WERI-Rb-1 (cell line): Measurements from ENCODE around the gene ABI2.
A peak's percentile ranks its signal among the peaks of the same experiment; 100 is the strongest.

ENCODE experiments used
- DNase-seq: peaks from one replicate; pipeline ENCODE4 v3.0.0-alpha.2; 2020
- H3K27ac ChIP-seq: fragments of 250-450 bp; sonication (Bioruptor Pico); 2 replicates; pipeline ENCODE4 v1.5.1; 2020; ENCODE audit warnings: mild to moderate bottlenecking, moderate library complexity
- H3K27me3 ChIP-seq: fragments of 250-450 bp; sonication (Bioruptor Pico); 2 replicates; pipeline ENCODE4 v1.5.1; 2021; ENCODE audit warnings: mild to moderate bottlenecking, low read depth, moderate library complexity; ENCODE audit not compliant: insufficient read depth, severe bottlenecking
- H3K36me3 ChIP-seq: fragments of 250-450 bp; sonication (Bioruptor Pico); 2 replicates; pipeline ENCODE4 v1.5.1; 2020; ENCODE audit warnings: mild to moderate bottlenecking, moderate library complexity
- H3K4me3 ChIP-seq: 2 replicates; pipeline ENCODE4 v1.5.1; 2011; ENCODE audit warnings: low read depth, mild to moderate bottlenecking, control low read depth, low read length
- H3K9me3 ChIP-seq: fragments of 250-450 bp; sonication (Bioruptor Pico); 2 replicates; pipeline ENCODE4 v1.5.1; 2021; ENCODE audit warnings: mild to moderate bottlenecking, moderate library complexity; ENCODE audit not compliant: severe bottlenecking
- TF ChIP-seq, protein P1 (sequence below): IDR thresholded peaks from 2 replicates; pipeline ENCODE4 v1.5.1; 2011; ENCODE audit warnings: low read depth, mild to moderate bottlenecking, control low read depth, inconsistent platforms, low read length

ABI2 gene

DNA sequence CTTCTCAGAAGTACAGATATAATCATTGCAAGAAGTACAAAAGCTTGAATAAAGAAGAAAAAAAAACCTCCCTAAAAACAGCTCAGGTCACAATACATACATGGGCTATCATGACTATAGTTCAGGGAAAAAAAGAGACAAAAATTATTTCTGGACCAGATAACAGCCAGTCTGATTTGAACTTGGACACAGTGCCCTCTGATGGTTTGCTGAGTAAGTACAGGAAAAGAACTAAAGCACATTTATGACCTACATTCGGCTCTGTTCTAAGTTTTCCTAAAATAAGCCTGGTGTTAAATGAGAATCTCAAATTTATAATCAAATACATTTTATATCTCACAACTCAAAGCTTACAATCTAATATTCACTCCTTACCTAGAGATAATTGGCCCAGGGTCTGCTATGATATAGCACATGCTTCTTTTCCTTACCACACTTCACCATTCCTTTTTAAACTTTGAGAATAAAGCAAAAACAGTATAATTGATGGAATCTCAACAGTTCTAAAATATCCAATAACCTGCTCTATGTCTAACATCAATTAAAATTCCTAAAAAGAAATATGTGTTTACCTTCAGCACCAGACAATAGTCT, 125.8 kb downstream of the ABI2 start:
- TF ChIP-seq, protein P1, sequence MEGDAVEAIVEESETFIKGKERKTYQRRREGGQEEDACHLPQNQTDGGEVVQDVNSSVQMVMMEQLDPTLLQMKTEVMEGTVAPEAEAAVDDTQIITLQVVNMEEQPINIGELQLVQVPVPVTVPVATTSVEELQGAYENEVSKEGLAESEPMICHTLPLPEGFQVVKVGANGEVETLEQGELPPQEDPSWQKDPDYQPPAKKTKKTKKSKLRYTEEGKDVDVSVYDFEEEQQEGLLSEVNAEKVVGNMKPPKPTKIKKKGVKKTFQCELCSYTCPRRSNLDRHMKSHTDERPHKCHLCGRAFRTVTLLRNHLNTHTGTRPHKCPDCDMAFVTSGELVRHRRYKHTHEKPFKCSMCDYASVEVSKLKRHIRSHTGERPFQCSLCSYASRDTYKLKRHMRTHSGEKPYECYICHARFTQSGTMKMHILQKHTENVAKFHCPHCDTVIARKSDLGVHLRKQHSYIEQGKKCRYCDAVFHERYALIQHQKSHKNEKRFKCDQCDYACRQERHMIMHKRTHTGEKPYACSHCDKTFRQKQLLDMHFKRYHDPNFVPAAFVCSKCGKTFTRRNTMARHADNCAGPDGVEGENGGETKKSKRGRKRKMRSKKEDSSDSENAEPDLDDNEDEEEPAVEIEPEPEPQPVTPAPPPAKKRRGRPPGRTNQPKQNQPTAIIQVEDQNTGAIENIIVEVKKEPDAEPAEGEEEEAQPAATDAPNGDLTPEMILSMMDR: peak; percentile 61
- no peak overlapping the region for H3K27ac ChIP-seq
- H3K36me3 ChIP-seq: peaks cover 11% of the 10 kb centered on the region
- DNase-seq: no peak
- no peak overlapping the region for H3K4me3 ChIP-seq
- H3K9me3 ChIP-seq: no peaks in the 10 kb centered on the region
- H3K27me3 ChIP-seq: no peaks in the 10 kb centered on the region

DNA sequence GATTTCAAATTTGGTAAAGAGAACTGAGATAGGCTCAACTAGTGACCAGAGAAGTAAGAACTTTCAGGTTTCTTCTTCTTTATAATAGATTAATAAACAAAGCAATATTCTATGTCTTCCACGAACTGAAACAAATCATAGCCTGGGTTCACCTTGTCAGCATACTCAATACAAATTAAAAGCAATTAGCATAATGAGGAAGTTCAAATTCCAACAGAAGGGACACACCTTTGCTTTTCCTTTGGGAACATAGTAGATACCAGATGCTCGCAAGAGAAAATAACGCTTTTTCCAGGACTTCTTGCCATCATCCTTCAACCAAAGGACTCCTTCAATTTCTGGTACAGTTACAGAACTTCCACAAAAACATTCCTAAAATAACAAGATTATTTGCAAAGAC, 127.0 kb downstream of the ABI2 start:
- no peak for DNase-seq
- H3K4me3 ChIP-seq: no peak overlapping the region
- H3K36me3 ChIP-seq: peaks cover 17% of the 10 kb centered on the region
- TF ChIP-seq, protein P1: no peak
- H3K9me3 ChIP-seq: no peaks in the 10 kb centered on the region
- no peaks in the 10 kb centered on the region for H3K27me3 ChIP-seq
- H3K27ac ChIP-seq: no peak overlapping the region

DNA sequence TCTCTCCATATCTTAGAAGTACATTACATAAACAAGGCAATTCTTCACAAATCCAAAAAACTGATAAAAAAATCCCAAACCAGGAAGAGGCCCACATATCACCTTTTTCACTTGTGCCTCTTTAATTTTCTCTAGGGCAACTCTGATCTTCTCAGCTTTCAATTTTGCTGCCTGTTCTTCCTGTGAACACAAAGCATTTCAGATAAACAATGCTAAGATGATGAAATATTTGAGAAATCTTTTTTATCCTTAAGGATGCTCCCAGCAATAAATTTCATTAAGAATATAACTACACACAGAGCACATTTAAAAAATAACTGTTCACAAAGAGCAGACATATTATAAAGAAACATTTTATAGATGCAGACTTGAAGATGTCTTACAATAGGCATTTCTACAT, 133.6 kb downstream of the ABI2 start:
- TF ChIP-seq, protein P1: no peak
- H3K4me3 ChIP-seq: no peak overlapping the region
- no peak overlapping the region for H3K27ac ChIP-seq
- H3K27me3 ChIP-seq: no peaks in the 10 kb centered on the region
- DNase-seq: no peak
- peaks cover 6% of the 10 kb centered on the region for H3K36me3 ChIP-seq
- no peaks in the 10 kb centered on the region for H3K9me3 ChIP-seq

DNA sequence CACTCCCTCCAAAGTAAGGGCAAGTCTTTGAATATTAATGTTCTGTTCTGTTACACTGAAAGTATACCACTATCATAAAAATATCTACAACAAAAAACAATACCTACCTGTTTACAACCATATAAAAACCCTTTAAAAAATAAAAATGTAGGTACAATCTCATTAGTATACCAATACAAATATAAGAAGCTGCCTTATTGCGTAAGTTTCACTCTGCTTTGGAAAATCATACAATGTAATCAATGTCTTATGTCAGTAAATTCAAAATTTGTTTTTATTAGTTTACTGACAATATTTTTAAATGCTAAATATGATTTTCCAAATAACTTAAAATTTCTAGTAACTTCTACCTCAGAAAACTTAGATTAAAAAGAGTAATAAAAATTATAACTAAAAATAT, 134.1 kb downstream of the ABI2 start:
- no peak for DNase-seq
- no peaks in the 10 kb centered on the region for H3K9me3 ChIP-seq
- H3K4me3 ChIP-seq: no peak overlapping the region
- no peak overlapping the region for H3K27ac ChIP-seq
- TF ChIP-seq, protein P1: no peak
- H3K36me3 ChIP-seq: peaks cover 6% of the 10 kb centered on the region
- H3K27me3 ChIP-seq: no peaks in the 10 kb centered on the region

DNA sequence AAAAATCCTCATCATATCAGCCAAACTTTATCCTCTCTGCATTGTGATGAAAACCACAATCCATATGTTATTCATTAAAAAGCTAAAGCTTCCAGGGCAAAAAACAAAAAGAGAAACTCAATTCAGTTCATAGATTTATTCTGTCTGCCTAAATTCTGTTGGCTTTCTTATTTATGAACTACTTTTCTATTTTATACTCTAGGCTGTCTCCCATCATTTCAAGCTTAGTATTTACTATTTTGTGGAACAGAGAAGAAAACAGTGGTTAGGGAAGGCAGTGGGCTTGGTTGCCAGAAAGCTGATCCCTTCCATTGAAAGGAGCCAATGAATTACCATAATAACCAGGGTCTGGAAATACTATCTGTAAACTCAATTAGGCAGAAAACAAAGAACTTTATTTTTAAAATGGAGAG, 135.1 kb downstream of the ABI2 start:
- Histone ChIP-seq H3K36me3 (peaks cover 6% of the 10 kb centered on the region), H3K4me3 (no peak overlapping the region), H3K9me3 (no peaks in the 10 kb centered on the region), H3K27ac (no peak overlapping the region), H3K27me3 (no peaks in the 10 kb centered on the region)
- TF ChIP-seq, protein P1: no peak
- no peak for DNase-seq

DNA sequence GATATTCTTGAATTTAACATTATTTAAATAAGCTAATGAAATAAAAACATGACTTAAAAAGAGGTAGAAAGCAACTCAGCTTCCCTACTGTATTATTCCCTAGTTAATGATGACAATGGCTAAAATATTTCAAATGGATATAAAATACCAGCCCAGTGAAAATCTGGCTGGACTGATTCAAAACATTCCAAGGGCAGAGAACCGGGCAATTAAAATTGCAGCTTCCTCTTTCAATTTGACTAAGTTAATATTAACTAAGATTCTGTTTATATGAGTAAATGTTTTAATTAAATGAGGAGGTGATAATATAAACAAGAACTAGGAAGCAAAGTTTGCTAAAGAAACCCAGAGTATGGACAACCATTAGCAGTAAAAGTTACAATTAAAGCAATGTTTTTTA, 141.4 kb downstream of the ABI2 start:
- H3K27ac ChIP-seq: no peak overlapping the region
- TF ChIP-seq, protein P1: no peak
- DNase-seq: no peak
- no peaks in the 10 kb centered on the region; the same call in 1 of the 2 replicates for H3K36me3 ChIP-seq
- no peaks in the 10 kb centered on the region for H3K9me3 ChIP-seq
- no peaks in the 10 kb centered on the region for H3K27me3 ChIP-seq
- no peak overlapping the region for H3K4me3 ChIP-seq
